Testis (tissue), 3 donors: Measurements from ENCODE around the gene CHKB. TPM values are rescaled to one million over a fixed set of nuclear protein-coding genes. Genes with fewer than 3 reads are reported as not detected.

ENCODE experiments used
- DNase-seq: peaks from one replicate; pipeline ENCODE4 v3.0.0-alpha.2; 2019
- H3K27ac ChIP-seq, 2 donors: fragments of 200-600 bp; sonication (generic); one replicate each; pipeline ENCODE4 v1.5.1; 2019
- H3K27me3 ChIP-seq: fragments of 200-600 bp; sonication (generic); one replicate; pipeline ENCODE4 v1.5.1; 2019
- H3K36me3 ChIP-seq: fragments of 200-600 bp; sonication (generic); one replicate; pipeline ENCODE4 v1.5.1; 2017; ENCODE audit warnings: low read depth; ENCODE audit errors: missing control alignments
- H3K4me1 ChIP-seq: fragments of 200-600 bp; sonication (generic); one replicate; pipeline ENCODE4 v1.5.1; 2019
- H3K4me3 ChIP-seq, 2 donors: fragments of 200-600 bp; sonication (generic); one replicate each; pipeline ENCODE4 v1.5.1; 2017 to 2019
- H3K9me3 ChIP-seq: fragments of 200-600 bp; sonication (generic); one replicate; pipeline ENCODE4 v1.5.1; 2017
- POLR2A ChIP-seq: fragments of 450-650 bp; IDR thresholded peaks from one replicate; pipeline ENCODE4 v1.6.1; 2017; ENCODE audit warnings: antibody characterized with exemption, mild to moderate bottlenecking, moderate library complexity
- WGBS, 2 donors: methylation state at CpG; one replicate each; pipeline ENCODE4 v1.1.5; 2018; 5-methylcytosine and 5-hydroxymethylcytosine counted together
- intact Hi-C: fragments of 100-400 bp; cut with DNase I; formaldehyde crosslinking; loops from one replicate; pipeline ENCODE4 v1.15.1; 2023; ENCODE audit warnings: low total_unique reads
- polyA plus RNA-seq: library from polyadenylated mRNA; stranded (reverse); fragments of 350-450 nt; fragmentation: Illumina TruSeq; extraction: RNeasy Lipid Tissue Mini Kit (QIAGEN cat#74804); gene quantifications from one replicate; pipeline ENCODE4 v1.2.3, GENCODE V29; 2014; ENCODE audit warnings: low read depth, low replicate concordance; ENCODE audit not compliant: insufficient read depth
- total RNA-seq, 2 donors: library from RNA; depleted of rRNA; stranded (reverse); fragments of >200 nt; gene quantifications; one replicate each; pipeline ENCODE4 v1.2.3, GENCODE V29; 2016
- TF ChIP-seq, protein P1 (sequence below), 3 experiments: fragments of 450-650 bp in 2 of 3; fragments of 200-600 bp in 1 of 3; sonication (generic) in 1 of 3; IDR thresholded peaks; one replicate each; pipeline ENCODE4 v1.5.1; 2016 to 2019; ENCODE audit warnings: antibody characterized with exemption in 3 of 3, mild to moderate bottlenecking in 2 of 3, moderate library complexity in 1 of 3

The CHKB gene
- total and polyA plus RNA-seq, 3 donors from 2014 or later: 88.4 to 98.9 (median 89.6) TPM

DNA sequence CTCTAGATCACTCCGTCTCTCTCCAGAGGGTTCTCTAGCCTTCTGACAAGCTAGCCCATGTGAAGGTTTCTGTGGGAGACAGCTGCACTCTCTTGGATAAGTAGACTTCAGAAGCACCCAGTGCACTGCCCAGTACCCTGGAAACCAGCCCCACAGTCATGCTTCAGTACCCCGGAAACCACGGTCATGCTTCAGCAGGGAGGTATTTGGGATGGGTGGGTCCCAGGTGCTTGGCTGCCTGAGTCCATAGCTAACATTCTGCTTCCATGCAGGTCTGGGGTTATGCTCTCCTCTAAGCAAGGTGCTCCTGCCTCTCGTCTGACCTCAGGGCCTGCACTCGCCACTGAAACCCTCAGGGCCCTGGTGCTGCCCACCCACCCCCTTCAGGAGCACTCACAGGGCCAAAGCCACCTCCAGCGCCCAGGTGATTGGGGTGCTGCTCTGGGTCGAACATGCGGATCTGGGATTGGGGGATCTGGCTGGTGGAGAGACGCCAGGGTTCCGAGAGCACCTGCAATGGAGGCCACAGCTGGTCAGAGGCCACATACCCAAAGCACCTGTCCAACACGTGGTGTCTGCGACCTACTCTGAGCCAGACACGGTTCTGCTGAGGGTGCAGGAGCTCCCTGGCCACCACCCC lies 12.6 kb downstream of the CHKB start:
- no peak for DNase-seq
- WGBS, 2 donors: 89 to 100% methylated on average over 3 to 13 of the region's 13 CpGs
- Histone ChIP-seq H3K27me3 (no peaks in the 10 kb centered on the region), H3K4me3 (no peak overlapping the region), H3K27ac (no peak overlapping the region), H3K4me1 (no peaks in the 10 kb centered on the region), H3K36me3 (no peaks in the 10 kb centered on the region), H3K9me3 (no peaks in the 10 kb centered on the region)
- intact Hi-C loops: no loop called here
- TF ChIP-seq, protein P1, sequence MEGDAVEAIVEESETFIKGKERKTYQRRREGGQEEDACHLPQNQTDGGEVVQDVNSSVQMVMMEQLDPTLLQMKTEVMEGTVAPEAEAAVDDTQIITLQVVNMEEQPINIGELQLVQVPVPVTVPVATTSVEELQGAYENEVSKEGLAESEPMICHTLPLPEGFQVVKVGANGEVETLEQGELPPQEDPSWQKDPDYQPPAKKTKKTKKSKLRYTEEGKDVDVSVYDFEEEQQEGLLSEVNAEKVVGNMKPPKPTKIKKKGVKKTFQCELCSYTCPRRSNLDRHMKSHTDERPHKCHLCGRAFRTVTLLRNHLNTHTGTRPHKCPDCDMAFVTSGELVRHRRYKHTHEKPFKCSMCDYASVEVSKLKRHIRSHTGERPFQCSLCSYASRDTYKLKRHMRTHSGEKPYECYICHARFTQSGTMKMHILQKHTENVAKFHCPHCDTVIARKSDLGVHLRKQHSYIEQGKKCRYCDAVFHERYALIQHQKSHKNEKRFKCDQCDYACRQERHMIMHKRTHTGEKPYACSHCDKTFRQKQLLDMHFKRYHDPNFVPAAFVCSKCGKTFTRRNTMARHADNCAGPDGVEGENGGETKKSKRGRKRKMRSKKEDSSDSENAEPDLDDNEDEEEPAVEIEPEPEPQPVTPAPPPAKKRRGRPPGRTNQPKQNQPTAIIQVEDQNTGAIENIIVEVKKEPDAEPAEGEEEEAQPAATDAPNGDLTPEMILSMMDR (IDR thresholded peaks at IDR 0.05): no peak
- no peak for TF ChIP-seq POLR2A

DNA sequence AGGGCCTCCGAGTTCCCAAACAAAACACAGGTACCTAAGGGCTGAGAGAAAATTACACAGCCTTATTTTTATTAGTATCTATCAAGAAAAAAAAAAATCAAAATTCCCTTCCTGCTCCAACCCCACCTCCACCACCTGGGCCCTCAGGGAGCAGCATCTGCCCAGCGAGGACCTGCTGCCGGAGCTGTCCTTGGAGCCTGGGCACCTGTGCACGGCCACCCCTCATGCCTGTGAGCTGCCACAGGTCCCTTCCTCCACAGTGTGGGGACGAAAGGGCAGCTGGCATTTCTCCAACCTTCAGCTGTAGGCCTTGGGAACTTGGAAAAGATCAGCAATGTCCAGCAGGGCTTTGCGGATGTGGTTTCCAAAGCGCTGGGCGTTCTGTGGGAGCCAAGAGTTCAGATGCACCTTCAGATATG lies 13.6 kb downstream of the CHKB start:
- intact Hi-C loops: no loop called here

DNA sequence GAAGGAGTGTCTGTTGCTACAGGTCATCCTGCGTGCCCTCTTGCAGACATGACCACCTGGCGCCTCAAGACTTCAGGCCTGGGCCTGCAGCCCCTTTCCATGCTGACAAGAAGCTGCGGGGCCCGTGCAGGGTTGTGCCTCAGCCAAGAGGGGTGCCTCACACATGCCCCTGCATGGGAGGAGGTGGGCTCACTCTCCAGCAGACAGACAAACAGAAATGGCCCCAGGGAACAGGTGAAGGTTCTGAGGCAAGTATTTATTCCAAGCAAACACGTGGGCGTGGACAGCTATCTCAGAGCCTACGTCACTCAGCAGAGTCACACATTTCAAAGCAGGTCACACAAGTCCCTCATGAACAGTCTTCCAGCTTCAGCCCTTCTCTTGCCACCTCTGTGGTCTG lies 14.0 kb downstream of the CHKB start:
- no peak for TF ChIP-seq POLR2A
- TF ChIP-seq, protein P1 (IDR thresholded peaks at IDR 0.05): no peak
- Histone ChIP-seq H3K27ac (no peak overlapping the region), H3K4me3 (no peak overlapping the region), H3K9me3 (no peaks in the 10 kb centered on the region), H3K4me1 (peaks cover 5% of the 10 kb centered on the region), H3K27me3 (no peaks in the 10 kb centered on the region), H3K36me3 (no peaks in the 10 kb centered on the region)
- intact Hi-C loops: no loop called here
- 78 to 90% methylated on average over 6 to 7 of the region's 7 CpGs for WGBS, 2 donors
- no peak for DNase-seq

More for the DNA sequence above, 13.6 kb downstream of the CHKB start:
- H3K27ac ChIP-seq: no peak overlapping the region
- TF ChIP-seq, protein P1 (IDR thresholded peaks at IDR 0.05): no peak
- TF ChIP-seq POLR2A: no peak
- no peak for DNase-seq
- peaks cover under 1% of the 10 kb centered on the region for H3K4me1 ChIP-seq
- H3K36me3 ChIP-seq: no peaks in the 10 kb centered on the region
- no peaks in the 10 kb centered on the region for H3K27me3 ChIP-seq
- no peaks in the 10 kb centered on the region for H3K9me3 ChIP-seq
- no peak overlapping the region for H3K4me3 ChIP-seq
- WGBS, 2 donors: 70 to 78% methylated on average over 7 to 8 of the region's 8 CpGs

DNA sequence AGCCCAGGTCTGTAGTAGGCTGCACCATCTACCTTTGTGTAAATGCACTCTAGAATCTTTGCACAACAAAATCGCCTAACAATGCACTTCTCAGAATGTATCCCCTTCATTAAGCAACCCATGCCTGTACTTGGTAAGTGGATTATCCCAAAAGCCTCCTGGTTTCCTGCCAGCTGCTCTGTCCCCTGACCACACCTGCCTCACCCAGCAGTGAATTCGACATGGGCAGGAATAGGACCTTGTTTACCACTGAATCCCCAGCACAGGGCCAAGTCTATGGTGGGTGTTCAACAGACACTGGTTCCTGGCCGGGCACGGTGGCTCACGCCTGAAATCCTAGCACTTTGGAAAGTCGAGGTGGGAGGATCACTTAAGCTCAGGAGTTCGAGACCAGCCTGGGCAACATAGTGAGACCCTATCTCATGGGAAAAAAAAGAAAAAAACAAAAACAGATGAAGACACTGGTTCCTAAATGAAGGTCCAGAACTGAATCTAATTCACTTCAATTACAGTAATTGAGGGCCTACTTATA lies 14.9 kb downstream of the CHKB start:
- H3K4me1 ChIP-seq: peaks cover 9% of the 10 kb centered on the region
- WGBS, 2 donors: 84 to 92% methylated on average over 7 of the region's 7 CpGs
- intact Hi-C loops: no loop called here
- H3K27ac ChIP-seq: no peak overlapping the region
- no peak for TF ChIP-seq POLR2A
- TF ChIP-seq, protein P1 (IDR thresholded peaks at IDR 0.05): no peak
- H3K4me3 ChIP-seq: no peak overlapping the region
- H3K27me3 ChIP-seq: no peaks in the 10 kb centered on the region
- no peaks in the 10 kb centered on the region for H3K36me3 ChIP-seq
- H3K9me3 ChIP-seq: no peaks in the 10 kb centered on the region
- DNase-seq: no peak

DNA sequence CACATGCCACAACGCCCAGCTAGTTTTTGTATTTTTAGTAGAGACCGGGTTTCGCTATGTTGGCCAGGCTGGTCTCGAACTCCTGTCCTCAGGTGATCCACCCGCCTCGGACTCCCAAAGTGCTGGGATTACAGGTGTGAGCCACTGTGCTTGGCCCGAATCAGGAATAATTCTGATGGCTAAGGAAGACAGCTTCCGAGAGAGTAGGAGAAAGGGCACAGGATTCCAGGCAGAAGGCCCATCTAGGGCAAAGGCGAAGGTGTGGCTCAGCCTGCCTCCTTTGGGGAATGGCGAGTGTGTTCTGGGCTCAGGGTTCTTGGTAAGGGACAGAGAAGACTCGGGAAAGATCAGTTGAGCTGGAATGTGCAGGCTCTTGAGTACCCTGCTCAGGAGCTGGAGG lies 18.4 kb downstream of the CHKB start:
- no peaks in the 10 kb centered on the region for H3K27me3 ChIP-seq
- H3K27ac ChIP-seq: no peak overlapping the region
- 92% methylated on average over 11 of the region's 11 CpGs for WGBS, 2 donors
- no peaks in the 10 kb centered on the region for H3K9me3 ChIP-seq
- no peak overlapping the region for H3K4me3 ChIP-seq
- intact Hi-C loops: no loop called here
- peaks cover 9% of the 10 kb centered on the region for H3K4me1 ChIP-seq
- no peaks in the 10 kb centered on the region for H3K36me3 ChIP-seq
- DNase-seq: no peak
- TF ChIP-seq POLR2A: no peak
- TF ChIP-seq, protein P1 (IDR thresholded peaks at IDR 0.05): no peak
